Stimulated activated CD8-positive, alpha-beta memory T cell treated with anti-CD3 and anti-CD28 coated beads, Interleukin-4, amount 100 ng/mL, for 1 hour (primary cell): Measurements from ENCODE around the gene DSG3.

Experiments
- DNase-seq, 2 donors: peaks; one replicate each; pipeline ENCODE4 v3.0.0-alpha.2; 2020; ENCODE audit warnings: low read depth in 2 of 2, low spot score in 1 of 2

Gene DSG3

DNA sequence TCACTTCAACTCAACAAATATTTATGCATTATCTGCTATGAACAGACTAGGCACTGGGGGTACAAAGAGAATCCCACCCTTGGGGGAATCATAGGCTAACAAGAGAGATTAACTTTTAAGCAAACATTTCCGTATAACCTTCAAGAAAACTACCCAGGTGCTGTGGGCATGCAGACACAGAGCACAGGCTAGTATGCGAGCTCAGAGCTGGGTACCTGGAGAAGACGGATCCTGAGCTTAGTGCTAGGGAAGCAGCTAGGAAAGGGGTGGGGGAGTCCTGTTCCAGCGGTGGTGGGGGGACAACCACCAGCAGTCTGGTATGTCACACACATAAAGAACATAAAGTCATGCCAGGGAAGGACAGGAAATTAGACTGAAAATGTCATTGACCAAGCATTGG is 17.5 kb upstream of the DSG3 start:
- no peak for DNase-seq

DNA sequence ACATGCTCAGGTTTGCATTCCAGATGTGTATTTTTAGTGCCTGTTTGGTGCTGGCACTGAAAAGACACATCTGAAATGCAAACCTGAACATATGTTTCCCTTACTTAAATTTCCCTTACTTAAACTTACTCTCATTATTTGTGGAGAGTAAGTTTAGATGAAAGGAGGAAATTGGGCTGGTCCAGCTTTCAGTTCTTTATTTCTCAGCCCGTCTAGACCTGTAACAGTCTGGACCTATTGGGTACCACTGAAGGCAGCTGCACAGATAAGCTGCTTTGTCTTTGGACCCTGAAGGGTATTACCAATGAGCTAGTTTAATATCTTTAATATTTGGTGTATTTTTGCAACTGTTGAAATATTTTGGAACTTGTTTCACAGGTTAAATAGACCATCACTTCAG is 17.0 kb upstream of the DSG3 start:
- no peak for DNase-seq

DNA sequence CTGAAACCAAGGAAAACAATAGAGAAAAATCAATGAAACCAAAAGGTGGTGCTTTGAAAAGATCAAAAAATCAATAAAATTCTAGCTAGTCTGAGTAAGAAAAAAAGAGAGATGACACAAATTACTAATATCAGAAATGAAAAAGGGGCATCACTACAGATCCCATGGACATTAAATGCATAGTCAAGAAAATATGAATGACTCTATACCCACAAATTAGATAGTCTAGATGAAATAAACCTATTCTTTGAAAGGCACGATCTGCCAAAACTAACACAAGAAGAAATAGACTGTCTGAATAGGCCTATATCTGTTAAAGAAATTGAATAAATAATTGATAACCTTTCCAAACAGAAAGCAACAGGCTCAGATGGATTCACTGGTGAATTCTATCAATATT is 15.2 kb upstream of the DSG3 start:
- no peak for DNase-seq

DNA sequence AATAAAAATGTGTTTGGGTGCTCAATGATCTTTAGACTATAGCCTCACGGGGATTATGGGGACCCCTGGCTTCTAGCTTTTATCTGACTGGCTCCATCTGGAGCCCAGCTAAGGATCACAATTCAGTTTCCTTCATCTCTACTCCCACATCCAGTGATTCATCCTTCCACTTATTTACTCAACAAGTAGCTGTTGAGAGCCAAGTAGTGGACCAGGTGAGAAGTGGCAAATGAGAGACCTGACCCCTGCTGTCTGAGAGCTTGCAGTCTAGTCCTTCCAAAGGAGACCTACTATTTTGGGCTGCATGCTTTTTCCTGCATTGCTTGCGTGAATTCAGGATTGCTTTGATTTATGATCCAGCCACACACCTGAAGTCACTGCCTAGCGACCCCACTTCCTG is 10.7 kb upstream of the DSG3 start:
- DNase-seq = no peak

DNA sequence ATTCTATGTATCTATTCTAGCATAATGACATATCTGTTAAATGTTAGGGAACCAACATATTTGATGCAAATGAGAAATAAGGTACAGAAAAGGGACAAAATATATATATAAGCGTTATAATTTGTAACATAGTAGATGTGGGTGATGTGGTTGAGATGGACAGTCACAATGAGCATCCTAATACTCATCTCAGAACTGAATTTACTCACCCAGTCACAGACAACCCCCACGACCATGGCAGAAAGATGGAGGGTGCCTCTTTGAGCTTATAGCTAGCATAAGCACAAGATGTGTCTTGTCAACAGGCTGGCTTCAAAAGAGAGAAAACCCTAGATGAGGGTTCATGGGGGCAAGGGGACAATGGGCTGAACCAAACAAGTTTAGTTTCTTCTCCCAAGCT is 9.1 kb upstream of the DSG3 start:
- no peak for DNase-seq

DNA sequence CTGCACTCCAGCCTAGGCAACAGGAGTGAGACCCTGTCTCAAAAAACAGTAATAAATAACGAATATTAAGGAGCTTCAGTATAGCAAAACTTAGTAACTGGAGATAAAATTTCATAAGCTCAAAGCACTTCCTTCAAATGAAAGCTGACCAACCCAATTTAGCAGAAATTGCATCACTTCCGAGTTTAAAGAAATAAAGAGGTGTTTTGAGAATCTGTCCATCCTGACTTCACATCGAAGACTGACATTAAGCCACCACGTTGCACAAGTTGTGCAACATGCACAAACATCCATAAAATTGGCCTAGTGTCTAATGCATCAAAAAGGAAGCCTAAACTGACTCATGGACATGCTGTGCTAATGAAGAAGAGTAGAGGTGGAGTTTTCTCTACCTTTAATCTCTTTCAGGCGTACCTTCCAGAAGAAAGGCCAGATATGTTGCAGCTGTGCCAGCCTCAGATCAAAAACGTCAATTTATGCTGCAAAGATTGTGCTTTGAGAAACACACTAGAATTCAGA is 7.7 kb upstream of the DSG3 start:
- no peak for DNase-seq

DNA sequence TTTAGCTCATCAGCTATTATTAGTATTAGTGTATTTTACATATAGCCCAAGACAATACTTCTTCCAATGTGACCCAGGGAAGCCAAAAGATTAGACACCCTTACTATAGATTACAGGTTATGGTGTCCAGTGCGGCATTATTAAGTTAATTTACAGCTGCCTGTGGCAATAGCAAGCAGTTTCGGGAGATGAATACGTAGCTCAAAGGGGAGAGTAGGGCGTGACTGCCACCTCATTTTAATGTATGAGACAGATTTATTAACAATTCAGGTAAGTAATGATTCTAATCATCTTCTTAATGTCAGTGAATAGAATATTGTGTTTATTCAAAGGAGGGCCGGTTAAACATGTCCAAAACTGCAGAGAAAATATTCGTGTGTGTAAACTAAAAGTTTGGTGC is 6.8 kb upstream of the DSG3 start:
- no peak for DNase-seq

DNA sequence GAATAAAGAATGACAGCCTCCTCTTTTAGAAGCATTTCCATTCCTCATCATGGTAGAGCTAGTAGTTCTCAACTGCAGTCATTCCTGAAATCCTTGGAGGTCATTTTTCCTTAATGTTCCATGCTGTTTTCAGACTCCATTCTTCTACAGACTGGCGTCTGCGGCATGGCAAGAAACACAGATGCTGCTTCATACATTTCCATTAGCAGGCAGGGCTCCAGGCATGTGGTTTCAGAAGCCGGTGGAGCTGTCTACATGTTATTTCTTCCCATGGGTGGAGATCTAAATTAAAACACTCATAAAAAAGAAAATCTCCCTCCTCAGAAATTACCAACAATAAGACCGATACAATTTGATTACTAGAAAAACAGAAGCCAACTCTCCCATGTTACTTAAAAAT is 6.0 kb upstream of the DSG3 start:
- DNase-seq = no peak

DNA sequence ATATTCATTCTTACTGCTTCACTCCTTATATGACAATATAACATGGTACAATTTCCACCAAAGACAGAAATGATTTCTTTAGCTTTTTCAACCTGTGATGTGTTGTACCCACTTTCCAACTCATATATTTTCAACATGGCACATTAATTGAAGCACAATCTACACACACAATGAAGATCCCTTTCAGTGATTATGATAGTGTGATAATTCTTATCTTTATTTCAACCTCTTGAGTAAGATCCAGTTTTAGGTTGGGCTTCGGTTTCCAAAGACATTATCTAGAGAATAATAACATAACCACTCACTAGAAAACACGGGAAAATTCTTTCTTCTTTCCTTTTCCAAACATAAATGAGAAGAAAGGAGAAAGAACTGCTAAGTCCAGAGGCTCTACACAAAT is 3.4 kb upstream of the DSG3 start:
- DNase-seq = no peak

DNA sequence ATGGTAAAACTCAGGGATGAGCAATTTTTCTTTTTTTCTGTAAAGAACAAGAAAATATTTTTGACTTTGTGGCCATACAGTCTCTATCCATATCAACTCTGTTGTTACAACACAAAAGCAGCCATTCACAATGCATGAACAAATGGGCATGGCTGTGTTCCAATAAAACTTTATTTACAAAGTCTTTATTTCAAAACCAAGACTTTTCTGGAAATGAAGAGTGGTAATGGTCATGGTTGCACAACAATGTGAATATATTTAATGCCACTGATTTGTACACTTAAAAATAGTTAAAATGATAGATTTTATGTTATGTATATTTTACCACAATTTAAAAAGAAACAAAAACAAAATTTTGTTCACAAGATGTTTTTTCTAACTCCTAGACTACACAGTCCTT is 1.6 kb upstream of the DSG3 start:
- DNase-seq = no peak

DNA sequence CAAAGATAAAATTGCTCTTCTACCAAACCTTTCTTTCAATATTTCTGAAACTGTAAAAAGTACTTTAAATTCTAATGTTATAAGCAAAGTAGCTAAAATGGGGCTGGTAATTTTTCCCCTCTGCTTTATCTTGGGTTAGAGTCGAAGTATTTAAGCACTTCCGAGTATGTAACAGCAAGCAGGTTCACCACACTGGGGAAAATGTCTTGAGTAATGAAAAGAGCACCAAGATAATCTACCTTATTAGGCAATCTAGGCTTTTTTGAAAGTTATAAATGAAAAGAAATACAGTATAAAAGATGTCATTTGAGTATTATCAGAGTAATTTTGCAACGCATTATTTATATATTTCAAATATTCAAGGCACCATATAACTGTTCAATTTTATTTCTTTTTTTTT is 687 bp upstream of the DSG3 start:
- DNase-seq = no peak

DNA sequence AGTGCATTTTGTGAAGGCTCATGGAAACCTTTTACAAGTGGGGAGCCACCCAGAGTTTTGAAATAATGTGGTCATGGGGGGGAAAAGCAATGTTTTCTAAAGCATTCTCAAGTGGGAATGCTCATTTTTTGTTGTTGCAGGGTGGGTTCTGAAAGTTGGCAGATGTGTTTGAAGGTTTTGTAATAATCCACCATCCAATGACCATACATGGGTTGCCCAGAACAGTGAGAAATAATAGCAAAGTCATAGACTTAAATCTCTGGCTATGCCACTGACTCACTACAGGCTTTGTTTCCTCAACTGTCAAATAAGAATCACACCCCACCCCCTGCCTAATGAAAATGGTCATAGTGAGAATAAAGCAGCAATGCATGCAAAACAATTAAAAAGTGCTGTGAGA is 2.9 kb downstream of the DSG3 start:
- DNase-seq = no peak

DNA sequence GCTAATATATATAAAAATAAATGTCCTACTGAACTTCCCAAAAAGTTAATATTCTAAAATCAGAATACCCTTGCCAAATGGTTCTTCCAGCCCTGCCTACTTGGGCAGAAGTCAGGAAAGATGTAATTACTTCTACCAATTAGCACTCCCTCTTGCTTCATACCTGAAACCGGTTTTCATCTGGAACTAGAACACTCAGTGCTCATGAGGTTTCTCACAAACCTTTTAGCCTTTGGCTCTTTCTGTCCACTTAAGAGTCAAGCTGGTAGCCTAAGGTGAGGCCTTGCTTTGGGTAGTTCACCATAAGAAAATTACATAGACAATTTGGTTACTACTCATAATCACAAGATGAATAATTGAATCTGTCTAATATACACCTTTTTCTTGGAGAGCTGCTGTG is 4.1 kb downstream of the DSG3 start:
- no peak for DNase-seq

DNA sequence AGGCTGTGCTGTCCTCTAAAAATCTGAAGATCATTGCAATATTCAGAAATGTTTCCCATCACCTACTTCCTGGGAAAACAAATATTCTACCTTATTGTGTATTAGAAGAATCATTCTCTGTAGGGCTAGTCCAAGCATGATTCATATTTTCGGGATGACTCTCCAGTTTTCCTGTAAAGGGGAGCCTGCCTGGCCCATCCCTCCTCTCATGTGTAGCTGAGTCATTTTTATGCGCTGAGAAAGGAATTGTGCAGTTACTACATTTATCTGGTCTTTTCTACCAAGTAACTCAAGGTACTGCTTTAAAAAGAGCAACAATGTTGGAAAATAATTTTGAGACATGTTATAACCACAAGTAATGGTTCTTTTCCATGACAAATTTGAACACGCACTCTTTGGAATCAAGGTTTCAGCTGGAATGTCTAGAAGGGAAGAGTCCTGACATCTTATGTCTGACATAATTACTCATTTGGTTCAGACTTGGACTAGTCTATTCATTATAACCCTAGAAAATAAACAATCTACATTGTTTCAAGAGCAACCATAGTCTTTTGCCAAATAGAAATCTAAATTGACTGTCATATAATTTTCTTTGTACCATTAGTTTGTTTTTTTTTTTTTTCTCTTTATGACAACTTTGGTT is 6.6 kb downstream of the DSG3 start:
- no peak for DNase-seq

DNA sequence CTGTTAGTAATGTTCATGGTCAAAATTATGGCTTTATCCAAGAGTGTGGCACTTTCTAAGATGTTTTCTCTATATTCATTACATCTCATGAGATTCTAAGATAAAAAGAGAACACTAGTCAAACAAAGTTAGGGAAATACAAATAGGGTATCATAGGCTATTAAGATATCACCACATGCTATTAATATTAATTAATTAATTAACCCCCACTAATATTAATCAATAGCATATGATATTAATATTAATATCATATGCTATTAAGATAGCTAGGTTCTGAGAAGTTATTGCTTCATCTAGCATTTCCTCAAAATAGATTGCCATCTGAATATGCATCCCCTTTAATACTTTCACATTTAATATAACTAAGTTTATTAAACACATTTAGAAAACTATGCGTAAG is 22.1 kb downstream of the DSG3 start:
- DNase-seq = no peak

DNA sequence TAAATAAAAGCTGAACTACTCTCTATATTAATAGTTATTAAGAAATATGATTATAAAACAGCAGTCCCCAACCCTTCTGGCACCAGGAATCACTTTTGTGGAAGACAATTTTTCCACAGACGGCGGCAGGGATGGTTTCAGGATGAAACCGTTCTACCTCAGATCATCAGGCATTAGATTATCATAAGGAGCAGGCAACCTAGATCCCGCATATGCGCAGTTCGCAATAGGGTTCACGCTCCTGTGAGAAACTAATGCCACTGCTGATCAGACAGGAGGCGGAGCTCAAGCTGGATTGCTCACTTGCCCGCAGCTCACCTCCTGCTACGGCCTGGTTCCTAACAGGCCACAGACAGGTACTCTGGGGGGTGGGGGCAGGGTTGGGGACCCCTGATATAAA is 31.1 kb downstream of the DSG3 start:
- DNase-seq = no peak

DNA sequence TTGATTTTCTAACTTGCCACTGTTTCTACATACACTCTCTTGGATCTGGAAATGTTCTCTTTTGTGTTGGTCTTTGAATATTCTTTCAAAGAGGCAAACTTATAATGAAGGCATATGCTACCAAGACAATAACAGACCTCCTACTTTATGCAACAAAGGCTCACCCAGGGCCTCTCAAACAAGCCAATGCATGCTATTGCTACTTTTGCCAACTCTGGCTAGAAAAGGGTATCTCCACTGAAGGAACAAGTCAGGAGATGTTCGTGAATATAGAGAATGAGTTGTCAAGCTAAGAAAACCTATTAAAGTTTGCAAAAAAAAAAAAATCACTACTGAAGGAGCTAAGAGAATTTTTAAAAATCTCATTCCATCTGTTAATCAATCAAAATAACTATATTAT is 34.5 kb downstream of the DSG3 start:
- no peak for DNase-seq

DNA sequence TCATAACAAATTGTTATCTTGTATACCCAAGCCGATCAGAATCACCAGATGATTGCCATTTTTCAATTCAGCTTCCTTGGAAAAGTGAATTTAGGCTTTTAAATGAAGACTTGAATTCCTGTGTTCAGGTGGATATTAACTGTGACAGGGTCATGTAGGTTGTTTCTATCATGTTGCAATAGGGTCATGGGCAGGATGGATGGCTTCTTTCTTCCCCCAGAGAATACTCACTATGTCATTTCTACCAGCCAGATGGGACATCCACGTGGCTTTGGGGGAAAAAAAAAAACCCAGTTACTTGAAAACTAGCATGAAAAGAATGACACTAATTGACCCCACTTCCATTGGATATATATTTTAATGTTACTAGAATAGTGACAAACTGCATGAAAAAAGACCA is 35.9 kb downstream of the DSG3 start:
- no peak for DNase-seq

DNA sequence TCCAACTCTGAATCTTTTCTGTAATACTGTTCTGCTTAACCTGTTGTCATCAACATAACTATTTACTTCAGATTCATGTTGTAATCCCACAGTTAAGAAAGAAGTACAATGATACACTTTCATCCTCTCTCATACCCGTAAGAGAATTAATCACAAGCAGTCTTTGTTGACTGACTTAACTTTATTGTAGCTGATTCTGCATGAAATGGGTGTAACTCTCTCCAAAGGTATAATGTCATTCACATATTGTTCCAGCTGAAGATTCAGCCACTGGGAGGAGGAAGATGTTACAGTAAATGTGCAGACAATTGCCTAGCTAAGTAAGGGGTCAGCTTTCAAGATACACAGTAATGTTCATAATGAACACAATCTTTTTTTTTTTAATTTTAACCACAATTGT is 36.9 kb downstream of the DSG3 start:
- no peak for DNase-seq

DNA sequence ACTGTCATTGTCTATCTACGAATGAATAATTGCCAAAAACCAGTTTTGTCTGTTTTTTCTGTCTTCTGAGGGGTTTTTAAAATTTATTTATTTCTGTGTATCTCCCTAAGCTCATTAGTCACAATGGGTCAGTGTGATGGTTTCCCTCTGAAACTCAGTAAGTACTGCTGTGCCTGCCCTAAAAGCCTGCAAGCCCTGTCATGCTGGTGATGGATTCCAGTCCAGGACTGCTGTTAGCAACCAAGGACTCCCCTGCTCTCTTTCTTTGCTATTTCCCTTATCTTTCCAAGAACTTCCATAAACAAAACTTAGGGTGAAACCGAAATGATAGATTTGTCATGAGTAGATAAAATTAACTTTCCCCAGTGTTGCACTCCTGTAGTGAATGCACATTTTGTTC is 38.6 kb downstream of the DSG3 start:
- DNase-seq = no peak

DNA sequence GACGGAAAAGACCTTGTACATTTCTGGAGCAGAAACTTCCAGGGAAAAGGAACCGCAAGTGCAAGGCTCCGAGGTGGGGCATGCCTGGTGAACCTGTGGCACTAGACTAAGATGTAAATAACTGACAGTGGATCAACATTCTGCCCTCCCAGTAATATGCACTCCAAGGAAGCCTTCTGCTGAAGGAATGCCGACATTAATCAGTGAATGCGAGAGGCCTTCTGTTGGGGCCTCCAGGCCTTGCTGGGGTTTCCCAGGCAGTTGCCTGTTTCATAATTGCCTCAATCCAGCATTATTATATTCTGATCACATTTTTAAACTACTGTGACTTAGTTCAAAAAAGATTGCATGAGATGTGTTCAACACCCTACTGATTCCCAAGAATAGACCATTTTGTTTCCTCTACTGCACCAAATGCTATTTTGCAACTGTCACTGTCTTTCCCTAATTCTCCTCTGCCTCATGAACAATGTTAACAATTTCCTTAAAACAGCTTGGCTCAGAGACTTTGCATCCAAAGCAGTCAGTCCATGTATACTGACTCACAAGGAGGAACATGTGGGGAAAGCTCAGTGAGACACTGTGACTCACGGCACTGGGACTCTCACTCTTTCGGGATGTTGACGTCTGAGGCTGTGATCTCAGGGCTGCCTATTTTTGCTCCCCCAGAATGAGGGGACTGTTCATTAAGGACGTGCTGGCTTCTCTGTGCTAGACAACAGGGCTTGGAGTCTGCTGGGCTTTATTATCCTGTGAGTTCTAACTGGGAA is 39.9 kb downstream of the DSG3 start:
- no peak for DNase-seq

DNA sequence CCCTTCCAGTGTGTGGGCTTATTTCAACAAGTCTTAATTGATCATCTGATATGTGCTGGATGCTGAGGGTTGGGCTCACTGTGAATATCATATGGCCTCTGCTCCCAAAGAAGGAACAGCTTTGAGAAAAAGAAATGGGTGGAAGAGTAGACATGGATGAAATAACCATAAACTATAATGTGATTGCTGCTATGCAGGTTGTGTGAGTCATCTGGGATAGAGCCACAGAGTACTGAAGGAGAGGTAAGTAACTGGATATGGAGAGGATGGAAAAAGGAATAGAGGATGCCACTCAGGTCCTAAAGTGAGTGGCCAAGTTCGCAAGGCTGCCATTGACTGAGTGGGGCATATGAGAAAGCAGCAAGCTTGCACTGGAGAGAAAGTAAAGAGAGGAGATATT is 41.8 kb downstream of the DSG3 start:
- no peak for DNase-seq

DNA sequence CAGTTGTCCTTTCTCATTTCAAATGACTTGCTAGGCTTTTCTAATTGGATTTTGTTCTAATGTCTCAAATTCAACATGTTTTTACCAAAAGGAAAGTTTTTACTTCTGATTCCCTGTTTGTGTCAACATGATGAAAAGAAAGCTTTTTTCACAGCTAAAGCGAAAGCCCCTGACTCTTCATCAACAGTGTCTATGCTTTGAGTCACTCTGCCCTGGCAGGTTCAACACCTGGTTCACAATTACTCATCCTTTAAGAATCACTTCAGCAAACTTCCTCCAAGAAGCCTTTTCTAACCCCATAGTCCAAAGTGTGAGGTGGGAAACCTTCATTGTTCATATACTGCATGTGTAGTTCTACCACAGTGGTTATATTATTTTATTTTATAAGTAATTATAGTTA is 42.8 kb downstream of the DSG3 start:
- no peak for DNase-seq
